GM21723 (cell line): ENCODE data around the gene SCRT2.
"Not testable (repeated sequence)": the region's sequence is repeated elsewhere in the genome, so short reads cannot be mapped to it uniquely, and the experiment has no call there.

Source experiments
- ATAC-seq: cut with Tn5 transposase; IDR thresholded peaks from one replicate; pipeline ENCODE4 v1.9.1; 2021; ENCODE audit warnings: mild to moderate bottlenecking, moderate library complexity; ENCODE audit not compliant: unreplicated experiment

Gene SCRT2

DNA sequence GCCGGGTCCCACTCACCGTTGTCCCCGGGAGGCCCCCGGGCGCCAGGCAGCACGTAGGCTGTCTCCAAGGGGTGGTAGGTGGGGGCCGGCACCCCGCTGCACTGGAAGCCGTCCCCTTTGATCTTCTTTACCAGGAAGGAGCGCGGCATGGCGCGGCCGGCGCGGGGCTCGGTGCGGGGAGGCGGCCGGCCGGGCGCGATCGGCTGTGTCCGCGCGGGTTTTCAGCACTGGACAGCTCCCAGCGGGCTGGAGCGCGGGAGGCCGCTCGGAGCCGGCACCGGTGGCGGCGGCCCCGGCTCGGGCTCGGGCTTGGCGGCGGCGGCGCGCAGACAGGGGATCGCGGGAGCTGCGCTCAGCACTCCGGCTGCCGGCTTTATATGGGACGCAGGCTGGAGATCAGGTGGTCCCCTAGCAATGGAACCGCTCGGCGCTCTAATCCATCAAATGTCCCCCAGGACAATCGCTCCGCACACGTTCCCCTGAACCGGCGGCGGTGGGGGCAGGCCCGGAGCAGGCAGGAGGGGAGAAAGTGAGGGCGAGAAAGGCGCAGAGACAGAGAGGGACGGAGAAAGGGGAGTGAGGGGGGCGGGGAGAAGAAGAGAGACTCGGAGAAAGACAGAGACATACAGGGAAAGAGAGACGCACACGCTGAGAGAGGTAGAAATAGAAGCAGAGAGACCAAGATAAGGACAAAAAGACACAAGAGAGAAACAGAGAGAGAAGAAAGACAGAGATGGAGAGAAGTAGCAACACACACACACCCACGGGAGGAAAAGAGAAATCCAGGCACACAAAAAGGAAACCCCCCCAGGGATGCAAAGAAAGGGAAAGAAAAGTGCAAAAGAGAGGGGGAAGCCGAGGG is at the start of gene SCRT2:
TSS of gene SCRT2 (minus strand) at position 350 of the 862 bp plus-strand sequence. CDS start at position 149, 201 bp downstream.
- no peak for ATAC-seq

DNA sequence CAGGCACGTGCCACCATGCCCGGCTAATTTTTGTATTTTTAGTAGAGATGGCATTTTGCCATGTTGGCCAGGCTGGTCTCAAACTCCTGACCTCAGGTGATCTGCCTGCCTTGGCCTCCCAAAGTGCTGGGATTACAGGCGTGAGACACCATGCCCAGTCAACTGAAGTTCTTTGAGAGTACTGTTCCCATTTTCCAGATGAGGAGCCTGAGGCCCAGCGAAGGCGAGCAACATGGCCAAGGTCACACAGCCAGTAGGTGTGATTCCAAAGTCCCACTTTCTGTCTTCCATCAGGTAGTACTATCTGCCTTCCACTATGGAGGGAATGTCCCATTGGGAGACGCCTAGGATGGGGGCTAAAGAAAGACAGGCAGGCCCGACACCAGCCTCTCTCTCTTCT is 49.2 kb upstream of the SCRT2 start:
- ATAC-seq = not testable (repeated sequence)

DNA sequence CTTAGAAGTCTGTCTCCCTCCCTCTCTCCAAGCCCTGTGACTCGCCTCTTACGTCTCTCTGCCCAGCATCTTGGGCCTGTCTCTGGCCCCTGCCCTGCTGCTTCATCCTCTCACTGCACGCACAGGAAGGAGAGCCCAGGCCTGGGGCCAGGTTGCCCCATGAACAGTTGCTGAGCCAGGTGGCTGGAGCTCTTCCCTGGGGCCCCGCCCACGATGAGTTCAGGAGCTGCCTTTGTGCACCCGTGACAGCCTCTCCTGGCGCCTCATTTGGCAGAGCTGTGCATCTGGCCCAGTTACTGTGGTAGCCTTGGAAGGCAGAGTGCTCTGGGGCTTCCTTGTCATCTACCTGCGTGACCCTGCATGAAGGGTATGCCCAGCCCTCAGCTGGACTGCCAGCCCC is 48.2 kb upstream of the SCRT2 start:
- no peak for ATAC-seq

DNA sequence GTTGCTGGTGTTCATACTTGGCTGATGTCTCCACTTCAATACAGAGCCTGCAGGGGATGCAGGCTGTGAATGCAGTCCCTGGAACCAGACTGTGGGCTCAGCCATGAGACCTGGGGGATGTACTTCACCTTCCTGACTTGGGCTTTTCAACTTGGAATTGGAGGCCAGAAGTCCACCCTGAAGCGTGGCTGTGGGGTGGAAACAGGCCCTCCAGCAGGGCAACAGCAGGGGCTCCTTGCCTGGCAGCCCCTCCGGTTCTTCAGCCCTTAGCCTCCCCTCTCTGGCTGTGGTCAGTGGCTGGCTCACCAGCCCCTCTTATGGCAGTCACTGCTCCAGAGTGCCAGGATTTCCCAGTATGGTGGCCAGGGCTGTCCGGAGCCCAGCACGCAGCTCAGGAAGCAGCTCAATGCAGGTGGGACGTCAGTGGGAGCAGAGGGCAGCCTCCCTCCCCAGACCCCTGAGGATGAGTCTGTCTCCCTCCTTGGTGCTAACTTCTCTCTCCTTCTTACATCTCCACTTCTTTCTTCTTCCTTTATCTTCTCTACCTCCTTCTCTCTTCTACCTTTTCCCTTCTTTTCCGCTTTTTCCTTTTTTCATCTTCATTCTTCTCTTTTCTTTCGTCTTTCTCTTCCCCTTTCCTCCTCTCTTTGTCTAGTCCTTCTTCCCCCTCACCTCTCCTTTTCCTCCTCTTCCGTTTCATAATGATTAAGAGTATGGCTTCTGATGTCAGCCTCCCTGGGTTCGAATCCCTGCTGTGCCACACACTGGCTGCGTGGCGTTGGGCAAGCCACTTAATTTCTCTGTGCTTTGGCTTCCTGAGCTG is 47.4 kb upstream of the SCRT2 start:
- ATAC-seq = no peak

DNA sequence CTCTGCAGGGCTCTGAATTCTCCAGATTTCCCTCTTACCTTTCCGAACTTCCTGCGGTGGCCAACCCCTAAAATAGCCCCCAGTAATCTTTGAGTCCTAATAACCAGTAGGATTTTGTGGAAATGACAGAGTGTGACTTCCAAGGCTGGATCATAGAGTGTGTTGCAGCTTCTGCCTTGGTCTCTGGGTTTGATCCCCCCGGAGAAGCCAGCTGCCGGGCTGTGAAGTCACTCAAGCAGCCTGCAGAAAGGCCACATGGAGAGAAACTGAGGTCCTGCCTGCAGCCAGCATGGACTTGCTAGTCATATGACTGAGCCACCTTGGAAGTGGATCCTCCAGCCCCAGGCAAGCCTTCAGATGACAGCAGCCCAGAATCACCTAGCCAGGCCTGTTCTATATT is 46.3 kb upstream of the SCRT2 start:
- ATAC-seq = no peak

DNA sequence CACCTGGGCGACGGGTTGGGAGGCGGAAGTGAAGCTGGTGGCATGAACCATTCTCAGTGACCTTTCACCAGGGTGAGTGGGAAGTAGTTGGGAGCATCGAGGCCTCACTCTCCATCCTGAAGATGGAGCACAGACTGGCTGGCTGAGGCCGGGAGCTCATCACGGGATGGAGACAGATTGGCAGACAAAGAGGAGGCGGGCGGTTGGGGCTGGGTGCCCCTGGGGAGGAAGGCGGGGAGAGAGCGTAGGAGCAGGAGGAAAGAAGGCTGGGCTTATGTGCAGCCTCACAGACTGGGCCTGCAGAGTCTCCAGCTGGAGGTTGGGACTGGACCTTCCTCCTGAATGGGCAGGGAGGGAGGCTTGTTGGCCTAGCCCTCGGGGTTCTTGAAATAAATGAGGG is 44.2 kb upstream of the SCRT2 start:
- ATAC-seq = no peak

DNA sequence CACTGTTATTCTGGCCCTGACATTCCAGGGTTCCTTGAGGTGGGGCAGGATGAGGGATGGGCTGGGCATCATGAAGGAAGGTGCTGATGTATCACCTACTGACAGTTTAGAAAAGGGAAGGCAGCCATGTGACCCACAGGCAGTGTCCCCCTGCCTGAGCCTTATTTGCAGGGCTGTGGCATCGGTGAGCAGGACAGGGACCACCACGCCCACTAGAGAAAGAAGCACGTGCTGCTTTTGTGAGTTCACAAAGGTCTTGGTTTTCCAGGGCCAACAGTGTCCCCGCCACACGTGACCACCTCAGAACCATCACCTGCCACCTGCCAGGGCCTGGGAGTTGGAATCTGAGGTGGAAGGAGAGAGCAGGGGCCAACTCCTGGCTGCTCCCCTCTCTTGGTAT is 43.5 kb upstream of the SCRT2 start:
- ATAC-seq = no peak

DNA sequence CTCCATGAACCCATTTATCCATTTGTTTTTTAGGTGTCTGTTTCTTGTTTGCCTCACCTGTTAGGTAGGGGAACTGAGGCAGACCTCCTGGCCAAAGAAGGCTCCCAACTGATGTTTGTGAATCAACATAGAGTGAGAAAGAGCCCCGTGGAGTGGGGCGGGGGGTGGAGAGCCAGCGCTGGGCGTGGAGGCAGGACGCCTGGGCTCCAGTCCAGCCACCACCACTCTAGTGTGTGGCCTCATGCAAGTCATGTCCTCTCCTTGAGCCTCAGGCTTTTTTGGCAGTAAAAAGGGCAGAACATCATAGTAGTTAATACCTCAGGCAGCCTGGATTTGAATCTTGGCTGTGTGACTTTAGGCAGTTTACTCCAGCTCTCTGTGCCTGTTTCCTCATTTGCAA is 42.2 kb upstream of the SCRT2 start:
- no peak for ATAC-seq

DNA sequence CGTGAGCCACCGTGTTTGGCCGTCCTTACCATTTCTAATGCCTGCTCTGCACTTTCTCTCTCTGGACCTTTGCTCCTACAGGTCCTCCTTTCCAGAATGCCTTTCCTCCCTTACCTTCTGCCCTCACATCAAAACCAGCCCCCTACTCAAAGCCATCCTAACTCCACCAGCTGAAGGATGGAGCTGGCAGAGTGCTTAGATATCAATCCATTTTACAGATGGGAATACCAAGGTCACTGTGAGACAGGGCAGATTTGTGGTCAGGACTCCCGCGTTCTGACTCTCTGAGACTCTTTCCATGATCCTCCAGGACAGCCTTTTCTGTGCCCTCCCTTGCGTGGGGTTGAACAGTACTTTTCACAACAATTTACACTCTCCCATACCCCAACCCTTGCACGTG is 41.7 kb upstream of the SCRT2 start:
- no peak for ATAC-seq

DNA sequence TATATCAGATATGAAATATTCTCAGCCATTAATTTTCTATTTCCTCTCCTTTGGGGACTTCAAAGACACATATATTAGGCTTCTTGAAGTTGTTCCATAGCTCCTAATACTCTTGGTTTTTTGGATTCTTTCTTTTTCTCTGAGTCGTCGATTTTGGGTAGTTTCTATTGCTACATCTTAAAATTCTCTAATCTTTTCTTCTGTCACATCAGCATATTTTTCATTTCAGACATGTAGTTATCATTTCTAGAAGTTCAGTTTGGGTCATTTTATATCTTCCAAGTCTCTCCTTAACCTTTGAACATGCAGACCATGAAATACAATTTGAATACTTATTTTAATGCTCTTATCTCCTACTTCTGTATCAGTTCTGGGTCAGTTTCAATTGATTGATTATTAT is 38.9 kb upstream of the SCRT2 start:
- no peak for ATAC-seq

DNA sequence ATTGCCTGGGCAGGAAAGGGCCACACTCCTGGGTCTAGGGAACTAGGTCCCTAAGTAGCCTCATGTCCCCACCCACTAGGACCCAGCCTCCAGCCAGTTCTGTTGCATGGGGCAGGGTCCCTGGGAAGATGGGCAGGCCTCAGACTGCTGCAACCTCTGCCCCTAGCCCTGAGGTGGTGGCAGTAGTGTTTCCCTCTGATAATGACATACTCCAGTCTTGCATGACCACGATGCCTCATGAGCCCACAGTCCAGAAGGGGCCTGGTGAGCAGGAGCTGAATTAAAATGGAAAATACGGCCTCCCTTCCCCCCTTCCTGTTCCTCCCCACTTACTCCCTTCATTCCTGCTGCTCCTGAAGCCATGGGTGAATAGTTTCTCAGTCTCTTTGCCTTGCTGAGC is 36.0 kb upstream of the SCRT2 start:
- ATAC-seq = no peak

DNA sequence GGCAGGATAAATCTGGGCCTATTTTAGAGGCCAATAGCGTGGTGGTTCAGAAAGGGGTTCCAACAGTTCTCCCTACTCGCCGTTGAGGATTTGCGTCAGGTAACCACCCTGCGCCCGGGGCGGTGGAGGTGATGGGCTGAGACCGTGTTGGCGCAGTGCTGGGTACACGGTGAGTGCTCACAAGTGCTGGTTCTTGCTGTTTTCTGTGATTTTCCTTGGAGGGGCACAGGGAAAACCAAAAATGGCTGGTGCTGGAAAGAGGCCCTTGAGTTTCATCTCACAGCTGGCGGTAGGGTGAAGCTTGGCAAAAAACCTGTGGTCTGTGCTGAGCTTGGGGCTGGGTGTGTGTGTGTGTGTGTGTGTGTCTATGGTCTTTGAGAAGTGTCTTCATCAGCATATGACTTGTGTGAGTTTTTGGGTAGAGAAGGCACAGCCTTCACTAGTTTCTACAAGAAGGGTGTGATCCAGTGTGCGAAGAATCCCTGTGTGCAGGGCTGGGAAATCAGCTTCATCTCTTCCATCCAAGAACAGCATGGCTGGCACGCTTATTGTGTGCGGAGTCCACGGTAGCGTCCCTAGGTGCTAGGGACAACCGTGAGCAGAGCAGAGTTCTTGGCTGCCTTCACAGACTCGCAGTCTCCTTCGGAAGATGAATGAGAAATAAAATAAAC is 35.3 kb upstream of the SCRT2 start:
- no peak for ATAC-seq

DNA sequence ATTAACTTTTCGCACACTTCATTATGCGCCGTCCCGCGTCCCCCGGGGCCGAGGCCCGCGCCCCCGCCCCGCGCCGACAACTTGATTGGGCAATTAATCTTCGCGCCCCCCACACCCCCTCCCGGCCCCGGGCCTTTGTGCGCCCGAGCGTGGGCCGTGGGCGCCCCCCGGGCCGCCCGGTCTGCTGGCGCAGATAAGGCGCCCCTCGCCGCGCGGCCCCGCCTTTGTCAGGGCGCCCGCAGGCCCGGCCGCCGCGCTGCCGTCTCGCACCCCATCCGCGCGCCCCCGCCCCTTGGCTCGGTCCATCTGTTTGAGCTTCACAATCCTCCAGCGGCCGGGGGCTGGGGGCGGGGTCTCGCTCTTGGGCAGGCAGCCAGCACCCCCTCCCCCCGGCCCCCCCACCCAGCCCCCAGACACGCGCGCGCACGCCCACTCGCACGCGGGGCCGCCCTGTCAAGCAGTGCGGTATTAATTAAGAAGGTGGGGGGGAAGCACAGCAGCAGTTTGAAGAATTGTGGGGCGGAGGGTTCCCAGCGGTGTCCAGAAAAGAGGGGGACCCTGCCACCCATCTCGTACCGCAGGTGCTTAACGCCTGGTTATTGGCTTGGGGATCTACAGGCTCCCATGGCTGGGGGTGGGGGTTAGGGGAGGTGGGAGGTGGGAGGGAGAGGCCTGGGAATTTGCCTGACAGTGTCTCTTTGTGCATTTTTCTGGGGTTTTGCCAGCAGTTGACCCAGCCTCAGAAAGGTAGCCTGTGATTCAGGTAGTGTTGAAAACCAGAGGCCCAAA is 34.6 kb upstream of the SCRT2 start:
- ATAC-seq = no peak

DNA sequence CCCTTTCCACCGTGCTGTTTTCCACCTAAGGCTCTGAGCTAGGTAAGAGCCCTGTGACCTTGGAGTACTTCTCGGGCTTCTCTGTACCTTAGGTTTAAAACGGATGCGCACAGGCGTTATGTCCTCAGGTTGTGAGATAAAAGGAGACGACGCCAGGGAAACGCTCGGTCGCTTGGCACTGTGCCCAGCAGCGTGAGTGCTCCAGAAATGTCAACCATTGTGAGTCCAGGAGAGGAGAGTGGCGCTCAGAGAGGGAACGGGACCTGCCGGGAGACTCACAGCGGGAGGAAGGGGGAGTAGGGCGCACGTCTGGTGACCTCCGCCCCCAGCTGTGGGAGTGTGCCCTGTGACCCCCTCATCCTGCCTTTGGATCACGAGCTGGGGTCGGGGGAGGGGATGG is 33.8 kb upstream of the SCRT2 start:
- ATAC-seq = no peak

DNA sequence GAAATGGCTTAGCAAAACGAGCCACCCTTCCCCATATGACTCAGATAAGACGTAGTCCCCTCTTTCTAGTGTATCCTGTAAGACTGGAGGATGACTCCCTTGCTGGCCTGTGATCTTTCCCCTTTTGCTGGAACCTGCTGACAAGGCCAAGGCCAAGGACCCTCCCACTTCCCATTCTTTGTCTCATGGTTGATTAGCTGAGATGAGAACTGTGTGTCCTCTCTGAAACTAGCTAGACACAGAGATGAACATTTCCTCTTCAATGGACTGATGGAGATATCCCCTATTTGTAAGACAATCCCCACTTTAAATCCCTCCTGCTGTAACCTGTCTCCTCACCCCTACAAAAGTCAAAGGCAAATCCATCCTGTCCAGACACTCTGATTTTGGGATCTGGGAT is 33.4 kb upstream of the SCRT2 start:
- ATAC-seq = no peak

DNA sequence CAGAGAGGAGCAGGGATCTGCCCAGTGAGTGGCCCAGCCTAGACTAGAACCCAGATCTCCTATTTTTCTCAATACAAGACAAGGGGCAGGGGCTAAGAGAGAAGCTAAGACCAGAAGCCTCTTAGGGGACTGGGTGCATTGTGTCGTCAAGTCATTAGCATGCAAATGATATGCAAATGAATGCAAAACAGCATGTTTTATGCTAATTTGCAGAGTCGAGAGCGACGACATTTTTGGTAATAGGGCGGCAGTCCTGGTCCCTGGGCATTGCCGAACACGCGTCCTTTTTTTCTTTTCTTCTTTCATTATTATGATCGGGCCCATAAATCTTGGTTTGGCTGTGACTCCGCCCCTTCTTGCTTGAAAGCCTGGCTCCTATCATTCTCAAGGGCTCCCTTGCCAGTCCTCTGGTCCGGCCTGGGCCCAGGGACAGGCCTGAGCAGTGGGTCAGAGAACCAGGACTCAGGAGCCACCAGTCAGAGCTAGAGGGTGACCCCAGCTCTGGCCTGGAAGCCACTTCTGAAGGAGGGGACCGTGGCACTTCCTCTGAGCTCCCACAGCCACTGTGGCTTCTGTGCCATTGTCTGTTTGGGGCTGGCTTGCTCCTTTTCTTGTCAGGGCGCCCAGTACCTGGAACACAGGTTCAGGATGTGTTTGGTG is 32.0 kb upstream of the SCRT2 start:
- no peak for ATAC-seq

DNA sequence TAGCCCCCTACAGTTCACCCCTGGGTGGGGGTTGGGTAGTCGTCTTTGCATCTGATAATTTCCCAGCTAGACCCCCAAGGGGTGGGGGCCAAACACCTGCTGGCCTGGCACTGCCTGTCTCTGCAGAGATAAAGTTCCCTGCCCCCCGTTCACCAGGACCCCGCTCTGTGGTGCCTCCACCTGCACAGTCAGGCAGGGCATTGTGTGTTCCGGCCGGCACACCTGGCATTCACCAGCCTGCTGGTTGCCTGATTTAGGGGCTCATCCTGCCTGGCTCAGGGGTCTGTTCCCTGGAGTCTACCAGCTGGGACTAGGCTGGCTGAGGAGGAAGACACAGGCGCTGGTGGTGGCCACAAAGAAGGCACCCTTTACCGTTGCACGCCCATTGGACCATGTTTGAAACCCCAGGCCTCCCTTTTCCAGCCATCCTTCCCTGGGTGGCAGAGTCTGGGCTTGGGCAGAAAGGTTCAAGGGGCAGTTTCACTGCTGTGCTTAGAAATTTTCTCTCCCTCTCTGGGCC is 30.8 kb upstream of the SCRT2 start:
- ATAC-seq = no peak

DNA sequence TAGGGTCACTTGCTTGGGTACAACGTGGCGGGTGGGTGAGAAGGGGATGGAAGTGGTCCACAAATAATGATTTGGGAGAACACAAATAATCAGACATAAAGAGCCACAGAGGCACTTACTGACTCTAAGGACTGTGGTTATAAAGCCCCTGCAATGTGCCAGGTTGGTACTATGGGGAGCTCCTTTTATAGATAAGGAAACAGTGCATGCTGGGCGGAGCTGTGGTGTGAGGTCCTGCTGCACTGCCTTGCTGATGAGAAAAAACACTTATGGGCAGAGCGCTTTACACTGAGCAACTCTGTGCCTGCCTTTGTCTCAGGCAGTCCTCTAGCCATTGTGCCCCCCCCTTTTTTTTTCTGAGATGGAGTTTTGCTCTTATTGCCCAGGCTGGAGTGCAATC is 29.1 kb upstream of the SCRT2 start:
- ATAC-seq = no peak

DNA sequence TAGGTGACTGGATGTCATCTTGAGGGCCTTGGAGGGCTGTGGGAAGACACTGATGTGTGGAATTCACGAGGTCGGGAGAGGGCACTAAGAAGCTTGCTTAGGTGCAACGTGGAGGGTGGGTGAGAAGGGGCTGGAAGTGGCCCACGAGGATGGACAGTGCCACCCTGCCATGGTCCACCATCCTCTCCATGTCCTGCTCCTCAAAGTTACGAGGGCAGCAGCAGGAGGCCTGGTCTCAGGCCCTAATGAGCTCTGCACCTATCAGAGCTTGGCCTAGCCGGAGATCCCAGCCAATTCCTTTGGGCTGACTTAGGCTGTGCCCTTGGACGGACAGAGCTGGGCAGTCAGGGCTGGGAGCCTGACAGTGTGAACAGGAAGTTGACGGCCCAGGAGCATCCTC is 27.8 kb upstream of the SCRT2 start:
- ATAC-seq = no peak

DNA sequence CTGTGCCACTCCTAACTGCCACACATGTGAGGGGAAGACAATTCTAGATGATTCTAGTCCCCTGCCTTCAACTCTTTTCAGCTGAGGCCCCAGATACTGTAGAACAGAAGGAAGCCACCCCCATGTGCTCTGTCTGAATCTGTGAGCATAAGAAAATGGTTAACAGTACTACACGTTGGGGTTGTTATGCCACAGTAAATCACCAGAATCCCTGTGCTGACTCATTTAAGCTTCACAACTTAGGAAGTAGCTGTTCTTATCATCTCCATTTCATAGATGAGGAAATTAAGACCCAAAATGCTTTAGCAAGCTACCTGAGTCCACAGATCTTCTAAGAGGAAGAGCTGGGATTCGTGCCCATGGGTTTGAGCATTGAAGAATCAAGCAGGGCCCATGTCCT is 27.4 kb upstream of the SCRT2 start:
- no peak for ATAC-seq
